Natural killer cell (primary cell): ENCODE data around the gene SLC6A18. TPM values are rescaled to one million over a fixed set of nuclear protein-coding genes. Genes with fewer than 3 reads are reported as not detected.

Experiments used
- ATAC-seq, 3 donors: fragments of 150-1000 bp in 2 of 3; fragments of 200-7000 bp in 1 of 3; cut with Tn5 transposase; 1 replicate in 1 of 3; 2 replicates in 2 of 3; pipeline ENCODE4 v1.10.0; 2021; ENCODE audit warnings: mild to moderate bottlenecking in 2 of 3, moderate library complexity in 2 of 3
- DNase-seq, 2 donors: peaks; one replicate each; pipeline versions ENCODE4 v3.0.0 to v3.0.0-alpha.2; 2013 to 2021; ENCODE audit warnings: mixed read lengths in 1 of 2
- H3K27ac ChIP-seq: one replicate; pipeline ENCODE4 v1.5.1; 2013; ENCODE audit warnings: mild to moderate bottlenecking, low read length
- H3K27me3 ChIP-seq: one replicate; pipeline ENCODE4 v1.6.1; 2013; ENCODE audit warnings: low read length; ENCODE audit not compliant: control insufficient read depth, insufficient read depth
- H3K36me3 ChIP-seq: one replicate; pipeline ENCODE4 v1.6.1; 2013; ENCODE audit warnings: low read length; ENCODE audit not compliant: control insufficient read depth, insufficient read depth
- H3K4me1 ChIP-seq: one replicate; pipeline ENCODE4 v1.6.1; 2013; ENCODE audit warnings: low read length; ENCODE audit not compliant: control insufficient read depth, insufficient read depth
- H3K4me3 ChIP-seq: one replicate; pipeline ENCODE4 v1.5.1; 2013; ENCODE audit warnings: low read length
- H3K9me3 ChIP-seq: one replicate; pipeline ENCODE4 v1.6.1; 2013; ENCODE audit warnings: low read length; ENCODE audit not compliant: control insufficient read depth, insufficient read depth
- H3K27ac Mint-ChIP-seq, 2 donors: one replicate each; pipeline ENCODE4 v1.8.0; 2022; ENCODE audit warnings: mild to moderate bottlenecking in 2 of 2, mixed read lengths in 2 of 2, moderate library complexity in 1 of 2
- H3K27me3 Mint-ChIP-seq, 2 donors: one replicate each; pipeline ENCODE4 v1.8.0; 2022; ENCODE audit warnings: low read depth in 2 of 2, mixed read lengths in 2 of 2
- H3K36me3 Mint-ChIP-seq: one replicate; pipeline ENCODE4 v1.8.0; 2022; ENCODE audit warnings: mixed read lengths
- H3K4me1 Mint-ChIP-seq, 2 donors: one replicate each; pipeline ENCODE4 v1.8.0; 2022; ENCODE audit warnings: mixed read lengths in 2 of 2
- H3K4me3 Mint-ChIP-seq: one replicate; pipeline ENCODE4 v1.8.0; 2022; ENCODE audit warnings: mild to moderate bottlenecking, moderate library complexity, mixed read lengths
- H3K9me3 Mint-ChIP-seq, 2 donors: one replicate each; pipeline ENCODE4 v1.8.0; 2022; ENCODE audit warnings: mixed read lengths in 2 of 2
- CTCF ChIP-seq: fragments of 200-600 bp; IDR thresholded peaks from one replicate; pipeline ENCODE4 v1.8.0; 2022; ENCODE audit warnings: antibody characterized with exemption
- WGBS: methylation state at CpG from one replicate; pipeline ENCODE4 v1.1.7; 2013; ENCODE audit warnings: missing lambda C conversion rate; ENCODE audit not compliant: insufficient coverage; 5-methylcytosine and 5-hydroxymethylcytosine counted together
- intact Hi-C: fragments of 100-400 bp; cut with micrococcal nuclease; formaldehyde crosslinking; loops from one replicate; pipeline ENCODE4 v1.14.2; 2022
- total RNA-seq, 4 donors: library from RNA; stranded (reverse); fragments of 120-200 nt in 1 of 4; gene quantifications; one replicate each; pipeline versions ENCODE4 v1.2.3 to v1.2.4, GENCODE V29; 2013 to 2022

Gene SLC6A18
- total RNA-seq, 3 donors from 2014 or later (not counting 1 experiment from before 2014, with no cell fraction given) = not detected

- Histone ChIP-seq H3K4me3 (no peak overlapping the region), H3K9me3 (no peaks in the 10 kb centered on the region), H3K27me3 (peaks cover 2% of the 10 kb centered on the region), H3K36me3 (no peaks in the 10 kb centered on the region), H3K27ac (no peak overlapping the region), H3K4me1 (no peaks in the 10 kb centered on the region)
- ATAC-seq = no peak
- intact Hi-C loops = no loop called here
- DNase-seq = no peak
- no peaks in the 10 kb centered on the region for H3K27me3 Mint-ChIP-seq
- H3K4me1 Mint-ChIP-seq = no peaks in the 10 kb centered on the region
- H3K36me3 Mint-ChIP-seq = peaks cover 7% of the 10 kb centered on the region
- H3K9me3 Mint-ChIP-seq = peaks cover 3 to 5% of the 10 kb centered on the region in 2 donors
- no peak overlapping the region for H3K4me3 Mint-ChIP-seq
- no peak for TF ChIP-seq CTCF
- 90% methylated on average over 28 of the region's 29 CpGs for WGBS
- H3K27ac Mint-ChIP-seq = no peak overlapping the region
These were observed 15.5 kb downstream of the SLC6A18 start for GRCh38 chr5:1240496-1241260.

DNA sequence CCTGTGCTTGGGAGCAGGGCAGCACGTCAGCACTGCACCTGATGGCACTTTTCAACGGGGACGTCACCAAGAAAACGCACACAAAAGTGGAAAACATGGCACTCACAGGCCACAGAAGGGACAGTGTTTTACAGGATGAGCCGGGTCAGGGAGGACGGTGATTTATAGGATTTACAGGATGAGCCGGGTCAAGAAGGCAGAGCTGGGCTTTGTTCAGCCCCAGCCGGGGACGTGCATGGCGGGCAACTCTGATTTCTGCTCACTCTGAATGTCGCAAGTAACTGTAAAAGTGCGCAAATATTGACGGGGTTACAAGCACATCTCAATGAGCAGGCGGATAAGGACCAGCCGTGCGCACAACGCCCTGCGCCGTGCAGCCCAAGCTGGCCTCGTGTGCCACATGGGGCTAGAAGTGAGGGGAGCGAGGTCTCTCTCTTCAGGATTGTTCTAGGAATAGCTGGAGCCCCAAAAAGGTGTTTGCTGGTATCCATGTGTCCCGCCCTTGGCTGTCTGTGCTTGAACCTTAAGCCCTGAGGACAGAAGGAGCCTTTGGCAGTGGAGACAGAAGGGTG lies 16.4 kb downstream of the SLC6A18 start:
- no peaks in the 10 kb centered on the region for H3K4me1 Mint-ChIP-seq
- intact Hi-C loops = no loop called here
- no peaks in the 10 kb centered on the region for H3K9me3 Mint-ChIP-seq
- H3K27me3 Mint-ChIP-seq = no peaks in the 10 kb centered on the region
- Histone ChIP-seq H3K9me3 (no peaks in the 10 kb centered on the region), H3K27ac (no peak overlapping the region), H3K4me3 (no peak overlapping the region), H3K4me1 (no peaks in the 10 kb centered on the region), H3K27me3 (peaks cover 2% of the 10 kb centered on the region), H3K36me3 (no peaks in the 10 kb centered on the region)
- no peak for TF ChIP-seq CTCF
- 92% methylated on average over 22 of the region's 22 CpGs for WGBS
- H3K4me3 Mint-ChIP-seq = no peak overlapping the region
- ATAC-seq (no peak), DNase-seq (no peak)
- no peaks in the 10 kb centered on the region for H3K36me3 Mint-ChIP-seq
- no peak overlapping the region for H3K27ac Mint-ChIP-seq

GRCh38 chr5:1242733-1243486 lies 17.7 kb downstream of the SLC6A18 start:
- Histone ChIP-seq H3K4me3 (no peak overlapping the region), H3K9me3 (no peaks in the 10 kb centered on the region), H3K36me3 (no peaks in the 10 kb centered on the region), H3K4me1 (no peaks in the 10 kb centered on the region), H3K27ac (no peak overlapping the region), H3K27me3 (peaks cover 2% of the 10 kb centered on the region)
- TF ChIP-seq CTCF = no peak
- no peak overlapping the region for H3K27ac Mint-ChIP-seq
- no peaks in the 10 kb centered on the region for H3K36me3 Mint-ChIP-seq
- intact Hi-C loops = no loop called here
- ATAC-seq (no peak), DNase-seq (no peak)
- WGBS = 84% methylated on average over 14 of the region's 14 CpGs
- H3K27me3 Mint-ChIP-seq = peaks cover 0 to 3% of the 10 kb centered on the region in 2 donors
- no peaks in the 10 kb centered on the region for H3K4me1 Mint-ChIP-seq
- H3K4me3 Mint-ChIP-seq = no peak overlapping the region
- no peaks in the 10 kb centered on the region for H3K9me3 Mint-ChIP-seq
